Gastrocnemius medialis (tissue), 4 donors: ENCODE results near the gene SPSB1. TPM values are rescaled to one million over a fixed set of nuclear protein-coding genes. Genes with fewer than 3 reads are reported as not detected.
A peak's percentile ranks its signal among the peaks of the same experiment; 100 is the strongest.

ENCODE experiments used
- ATAC-seq, 2 donors: fragments of 150-250 bp; one replicate each; pipeline ENCODE4 v1.9.1; 2016
- DNase-seq, 2 donors: peaks; one replicate each; pipeline ENCODE4 v3.0.0-alpha.2; 2019
- H3K27ac ChIP-seq, 4 donors: fragments of 200-600 bp; sonication (generic); 1 replicate in 1 of 4; 2 replicates in 3 of 4; pipeline ENCODE4 v1.5.1; 2016 to 2018; ENCODE audit warnings: mild to moderate bottlenecking in 2 of 4, moderate library complexity in 1 of 4
- H3K27me3 ChIP-seq, 3 donors: fragments of 200-600 bp; sonication (generic) in 2 of 3; 1 replicate in 1 of 3; 2 replicates in 2 of 3; pipeline versions ENCODE4 v1.5.1 to v1.6.0; 2016 to 2019; ENCODE audit warnings: mild to moderate bottlenecking in 1 of 3, moderate library complexity in 1 of 3
- H3K36me3 ChIP-seq, 2 donors: fragments of 200-600 bp; sonication (generic) in 1 of 2; one replicate each; pipeline ENCODE4 v1.5.1; 2017 to 2018
- H3K4me1 ChIP-seq, 2 donors: fragments of 200-600 bp; sonication (generic) in 1 of 2; one replicate each; pipeline ENCODE4 v1.5.1; 2016 to 2017; ENCODE audit warnings: mild to moderate bottlenecking in 2 of 2
- H3K4me3 ChIP-seq, 4 donors: fragments of 200-600 bp; sonication (generic) in 3 of 4; 1 replicate in 1 of 4; 2 replicates in 3 of 4; pipeline ENCODE4 v1.5.1; 2016 to 2019; ENCODE audit warnings: mild to moderate bottlenecking in 2 of 4
- H3K9me3 ChIP-seq, 3 donors: fragments of 200-600 bp; sonication (generic) in 2 of 3; 1 replicate in 1 of 3; 2 replicates in 2 of 3; pipeline ENCODE4 v1.5.1; 2016 to 2019
- POLR2A ChIP-seq, 2 donors: fragments of 450-650 bp; IDR thresholded peaks; one replicate each; pipeline ENCODE4 v1.6.1; 2017; ENCODE audit warnings: antibody characterized with exemption in 2 of 2, mild to moderate bottlenecking in 2 of 2, moderate library complexity in 2 of 2
- in situ Hi-C, 4 donors: fragments of 200-750 bp; cut with MboI; loops; one replicate each; pipeline versions ENCODE4 v1.15.0 to v1.8.0; 2017; ENCODE audit warnings: low sequenced_read_pairs in 4 of 4
- intact Hi-C: fragments of 100-400 bp; cut with DNase I; formaldehyde crosslinking; loops from one replicate; pipeline ENCODE4 v1.15.1; 2023; ENCODE audit warnings: low total_unique reads
- total RNA-seq, 4 donors: library from RNA; depleted of rRNA; stranded (reverse); fragments of >200 nt; gene quantifications; one replicate each; pipeline versions ENCODE4 v1.1.0 to v1.2.3, GENCODE V29; 2016
- TF ChIP-seq, protein P1 (sequence below), 5 experiments: fragments of 450-650 bp in 3 of 5; fragments of 200-600 bp in 2 of 5; sonication (generic) in 2 of 5; IDR thresholded peaks in 4 of 5; conservative IDR thresholded peaks in 1 of 5; 1 replicate in 4 of 5; 2 replicates in 1 of 5; pipeline ENCODE4 v1.5.1; 2016 to 2019; ENCODE audit warnings: antibody characterized with exemption in 5 of 5, mild to moderate bottlenecking in 3 of 5, moderate library complexity in 3 of 5

SPSB1 gene
- total RNA-seq, 4 donors from 2014 or later, result 40.4 to 161 (median 56.6) TPM

DNA sequence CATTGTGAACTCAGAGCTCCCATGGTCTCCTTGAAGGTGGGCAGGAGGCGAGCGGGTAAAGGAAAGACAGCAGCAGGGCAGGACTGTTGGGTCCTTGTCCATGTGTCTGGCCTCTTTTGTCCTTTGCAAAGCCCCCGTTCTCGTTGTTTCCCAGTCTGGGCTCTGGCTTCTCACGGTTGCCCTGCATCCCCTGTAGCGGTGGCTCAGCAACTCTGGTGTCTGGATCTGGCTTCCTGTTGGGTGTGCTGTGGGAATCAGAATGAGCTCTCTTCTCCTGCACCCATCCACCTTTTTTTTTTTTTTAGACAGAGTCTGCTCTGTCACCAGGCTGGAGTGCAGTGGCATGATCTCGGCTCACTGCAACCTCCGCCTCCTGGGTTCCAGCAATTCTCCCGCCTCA lies 47.0 kb upstream of the SPSB1 start:
- intact Hi-C loops, result no loop called here
- ATAC-seq (no peak), DNase-seq (no peak)
- Histone ChIP-seq H3K27me3 (no peaks in the 10 kb centered on the region), H3K27ac (peak overlapping the region; percentile 86 to 99 (median 92)), H3K9me3 (no peaks in the 10 kb centered on the region), H3K36me3 (peaks cover 0 to 10% of the 10 kb centered on the region in 2 donors), H3K4me1 (peaks cover 95 to 97% of the 10 kb centered on the region in 2 donors), H3K4me3 (peak overlapping the region in 2 of 4 donors; percentile 18 to 36)
- TF ChIP-seq, protein P1, sequence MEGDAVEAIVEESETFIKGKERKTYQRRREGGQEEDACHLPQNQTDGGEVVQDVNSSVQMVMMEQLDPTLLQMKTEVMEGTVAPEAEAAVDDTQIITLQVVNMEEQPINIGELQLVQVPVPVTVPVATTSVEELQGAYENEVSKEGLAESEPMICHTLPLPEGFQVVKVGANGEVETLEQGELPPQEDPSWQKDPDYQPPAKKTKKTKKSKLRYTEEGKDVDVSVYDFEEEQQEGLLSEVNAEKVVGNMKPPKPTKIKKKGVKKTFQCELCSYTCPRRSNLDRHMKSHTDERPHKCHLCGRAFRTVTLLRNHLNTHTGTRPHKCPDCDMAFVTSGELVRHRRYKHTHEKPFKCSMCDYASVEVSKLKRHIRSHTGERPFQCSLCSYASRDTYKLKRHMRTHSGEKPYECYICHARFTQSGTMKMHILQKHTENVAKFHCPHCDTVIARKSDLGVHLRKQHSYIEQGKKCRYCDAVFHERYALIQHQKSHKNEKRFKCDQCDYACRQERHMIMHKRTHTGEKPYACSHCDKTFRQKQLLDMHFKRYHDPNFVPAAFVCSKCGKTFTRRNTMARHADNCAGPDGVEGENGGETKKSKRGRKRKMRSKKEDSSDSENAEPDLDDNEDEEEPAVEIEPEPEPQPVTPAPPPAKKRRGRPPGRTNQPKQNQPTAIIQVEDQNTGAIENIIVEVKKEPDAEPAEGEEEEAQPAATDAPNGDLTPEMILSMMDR (IDR thresholded peaks at IDR 0.05 in 4 of 5, conservative IDR thresholded peaks at IDR 0.05 in 1 of 5), result no peak
- TF ChIP-seq POLR2A (IDR thresholded peaks at IDR 0.05), result no peak
- in situ Hi-C loops, result no loop called here

DNA sequence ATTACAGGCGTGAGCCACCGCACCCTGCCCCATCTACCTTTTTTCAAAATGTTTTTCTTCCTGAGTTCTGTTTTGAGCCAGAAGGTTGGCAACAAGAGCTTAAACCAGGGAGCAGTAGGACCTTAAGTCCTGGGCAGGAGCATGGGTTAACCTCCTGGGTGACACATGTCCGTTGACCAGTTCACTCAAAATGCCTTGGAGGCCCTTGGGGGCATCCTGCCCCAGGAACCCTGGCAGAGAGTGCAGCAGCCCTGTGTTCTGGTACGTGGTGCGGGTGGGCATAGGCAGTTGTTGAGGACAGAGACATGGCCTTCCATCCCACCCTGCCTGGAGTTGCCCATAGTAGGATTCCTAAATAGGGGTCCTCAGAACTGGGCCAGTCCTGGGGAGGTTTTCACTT lies 46.5 kb upstream of the SPSB1 start:
- in situ Hi-C loops, result no loop called here
- Histone ChIP-seq H3K27me3 (no peaks in the 10 kb centered on the region), H3K36me3 (peaks cover 0 to 10% of the 10 kb centered on the region in 2 donors), H3K4me1 (peaks cover 95 to 97% of the 10 kb centered on the region in 2 donors), H3K27ac (peak overlapping the region; percentile 86 to 99 (median 92)), H3K4me3 (peak overlapping the region in 3 of 4 donors; percentile 13 to 36 (median 18)), H3K9me3 (no peaks in the 10 kb centered on the region)
- DNase-seq (peak in 1 of 2 donors; percentile 24), ATAC-seq (no peak)
- TF ChIP-seq, protein P1 (IDR thresholded peaks at IDR 0.05 in 4 of 5, conservative IDR thresholded peaks at IDR 0.05 in 1 of 5), result no peak
- no peak for TF ChIP-seq POLR2A (IDR thresholded peaks at IDR 0.05)
- intact Hi-C loops, result no loop called here

DNA sequence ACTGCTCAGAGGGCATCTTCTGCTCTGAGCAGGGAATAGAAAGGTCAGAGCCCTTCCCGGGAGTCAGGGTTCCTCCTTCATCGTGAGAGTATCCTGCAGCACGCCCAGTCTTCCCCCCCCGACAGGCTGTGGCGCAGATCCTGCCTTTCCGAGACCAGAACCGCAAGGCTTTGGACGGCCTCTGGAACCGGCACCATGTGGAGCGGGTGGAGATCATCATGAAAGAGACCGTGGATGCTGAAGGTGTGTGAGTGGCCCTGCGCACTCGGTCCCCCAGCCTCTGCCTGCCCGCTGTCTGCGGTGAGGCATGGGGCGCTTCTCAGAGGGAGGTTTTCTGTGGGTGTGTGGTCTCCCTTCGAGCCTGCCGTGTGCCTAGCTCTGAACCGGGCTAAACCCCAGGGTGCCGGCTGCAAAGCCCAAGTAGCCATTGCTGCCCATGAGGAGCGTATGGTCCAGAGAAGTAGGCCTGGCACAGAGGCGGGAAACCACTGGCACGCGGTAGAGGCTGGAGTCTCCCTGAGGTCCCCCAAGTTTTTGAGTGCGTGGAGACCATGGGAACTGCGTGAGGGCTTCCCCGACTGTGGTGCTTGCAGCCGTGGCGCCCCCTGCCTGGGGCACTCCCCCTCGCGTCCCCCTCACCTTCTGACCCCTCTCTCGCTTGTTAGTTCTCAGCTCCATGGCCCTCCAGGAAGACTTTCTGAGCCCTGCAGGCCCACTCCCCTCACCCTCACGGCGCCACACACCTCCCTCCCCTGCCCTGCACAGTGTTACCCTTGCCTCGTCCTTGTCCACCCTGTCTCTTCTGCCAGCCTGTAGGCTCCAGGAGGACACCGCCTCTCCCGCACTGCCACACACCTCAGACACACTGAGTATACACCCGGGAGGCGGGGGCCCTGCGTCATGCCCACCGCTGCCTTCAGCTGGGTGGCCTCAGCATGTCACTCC lies 45.6 kb upstream of the SPSB1 start:
- peaks cover 0 to 10% of the 10 kb centered on the region in 2 donors for H3K36me3 ChIP-seq
- in situ Hi-C loops, result no loop called here

DNA sequence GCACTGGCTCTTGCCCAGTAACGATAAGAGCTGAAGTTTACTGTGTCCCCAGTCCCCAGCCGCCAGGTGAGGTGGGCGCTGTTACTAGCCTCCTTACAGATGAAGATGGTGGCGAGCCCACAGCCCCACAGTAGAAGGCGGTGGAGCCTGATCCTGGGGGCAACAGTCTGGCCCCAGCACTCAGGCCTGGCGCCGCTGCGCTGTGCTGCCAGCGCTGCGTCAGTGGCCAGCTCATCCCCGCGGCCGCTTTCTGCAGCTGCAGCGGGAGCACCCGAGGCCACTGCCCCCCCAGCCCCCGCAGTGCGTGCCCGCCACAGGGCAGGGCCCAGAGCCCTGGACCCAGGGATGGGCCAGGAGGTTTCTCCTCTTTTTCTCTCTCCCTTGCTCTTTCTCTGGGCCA lies 44.8 kb upstream of the SPSB1 start:
- Histone ChIP-seq H3K9me3 (no peaks in the 10 kb centered on the region), H3K27me3 (no peaks in the 10 kb centered on the region), H3K4me1 (peaks cover 94 to 98% of the 10 kb centered on the region in 2 donors), H3K36me3 (peaks cover 0 to 10% of the 10 kb centered on the region in 2 donors), H3K27ac (peak overlapping the region; percentile 86 to 99 (median 92)), H3K4me3 (peak overlapping the region in 1 of 4 donors; percentile 18)
- TF ChIP-seq, protein P1 (IDR thresholded peaks at IDR 0.05 in 4 of 5, conservative IDR thresholded peaks at IDR 0.05 in 1 of 5), result no peak
- peak; percentile 61 to 69 for TF ChIP-seq POLR2A (IDR thresholded peaks at IDR 0.05)
- intact Hi-C loops (no loop called here), in situ Hi-C loops (no loop called here)
- peak; percentile 26 to 72 for DNase-seq
- peak in 1 of 2 donors; percentile 6 for ATAC-seq

More for the DNA sequence above, 45.6 kb upstream of the SPSB1 start:
- ATAC-seq (no peak), DNase-seq (peak in 1 of 2 donors; percentile 58)
- peak overlapping the region in 3 of 4 donors; percentile 13 to 36 (median 18) for H3K4me3 ChIP-seq
- intact Hi-C loops, result no loop called here
- no peaks in the 10 kb centered on the region for H3K9me3 ChIP-seq
- TF ChIP-seq POLR2A (IDR thresholded peaks at IDR 0.05), result no peak
- TF ChIP-seq, protein P1 (IDR thresholded peaks at IDR 0.05 in 4 of 5, conservative IDR thresholded peaks at IDR 0.05 in 1 of 5), result no peak
- peaks cover 92 to 95% of the 10 kb centered on the region in 2 donors for H3K4me1 ChIP-seq
- H3K27ac ChIP-seq, result peak overlapping the region; percentile 86 to 99 (median 92)
- no peaks in the 10 kb centered on the region for H3K27me3 ChIP-seq
